ENCODE measurements around the gene PLA2G4C.

DNA sequence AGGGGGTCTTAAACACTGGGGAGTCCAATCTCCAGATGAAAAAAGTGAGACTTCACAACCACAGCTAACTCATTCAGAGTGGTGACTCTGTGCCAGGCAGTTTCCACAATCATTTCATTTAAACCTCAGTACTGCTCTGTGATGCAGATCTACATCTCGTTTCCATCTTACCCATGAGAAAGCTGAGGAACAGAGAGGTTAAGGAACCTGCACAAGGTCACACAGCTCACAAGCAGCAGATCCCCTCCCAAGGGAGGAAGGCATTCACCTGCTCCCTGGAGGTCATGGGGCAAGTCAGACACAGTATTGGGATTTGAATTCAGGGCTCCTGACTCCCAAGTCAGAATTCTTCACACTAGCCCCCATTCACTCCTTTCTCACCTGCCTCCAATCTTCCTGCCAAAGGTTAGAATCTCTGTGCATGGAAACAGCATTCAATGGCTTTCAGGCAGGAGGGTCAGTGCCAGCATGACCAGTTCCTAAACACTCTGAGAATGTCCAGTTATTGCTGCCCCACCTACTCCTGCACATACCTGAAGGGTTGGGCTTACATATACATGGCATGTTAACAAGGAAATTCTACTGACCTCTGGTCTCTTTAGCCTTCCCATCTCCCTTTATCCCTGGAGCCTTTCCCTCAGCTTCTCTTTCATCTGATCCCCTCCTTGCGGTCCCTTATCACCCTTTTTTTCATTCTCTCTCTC, 68.6 kb downstream of the PLA2G4C start:
- TF ChIP-seq, protein P1, sequence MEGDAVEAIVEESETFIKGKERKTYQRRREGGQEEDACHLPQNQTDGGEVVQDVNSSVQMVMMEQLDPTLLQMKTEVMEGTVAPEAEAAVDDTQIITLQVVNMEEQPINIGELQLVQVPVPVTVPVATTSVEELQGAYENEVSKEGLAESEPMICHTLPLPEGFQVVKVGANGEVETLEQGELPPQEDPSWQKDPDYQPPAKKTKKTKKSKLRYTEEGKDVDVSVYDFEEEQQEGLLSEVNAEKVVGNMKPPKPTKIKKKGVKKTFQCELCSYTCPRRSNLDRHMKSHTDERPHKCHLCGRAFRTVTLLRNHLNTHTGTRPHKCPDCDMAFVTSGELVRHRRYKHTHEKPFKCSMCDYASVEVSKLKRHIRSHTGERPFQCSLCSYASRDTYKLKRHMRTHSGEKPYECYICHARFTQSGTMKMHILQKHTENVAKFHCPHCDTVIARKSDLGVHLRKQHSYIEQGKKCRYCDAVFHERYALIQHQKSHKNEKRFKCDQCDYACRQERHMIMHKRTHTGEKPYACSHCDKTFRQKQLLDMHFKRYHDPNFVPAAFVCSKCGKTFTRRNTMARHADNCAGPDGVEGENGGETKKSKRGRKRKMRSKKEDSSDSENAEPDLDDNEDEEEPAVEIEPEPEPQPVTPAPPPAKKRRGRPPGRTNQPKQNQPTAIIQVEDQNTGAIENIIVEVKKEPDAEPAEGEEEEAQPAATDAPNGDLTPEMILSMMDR (IDR thresholded peaks at IDR 0.05; ENCODE audit: insufficient read depth, low read depth, low read length): no peak
- TF ChIP-seq EZH2 (IDR thresholded peaks at IDR 0.05; ENCODE audit: insufficient read depth, low read length): no peak

Data from astrocyte (in vitro differentiated cells and primary cell).